NOMO-1 treated with DMSO at 0.1 percent for 48 hours (cell line): ENCODE results near the gene BIRC5.
"Not testable (repeated sequence)": the region's sequence is repeated elsewhere in the genome, so short reads cannot be mapped to it uniquely, and the experiment has no call there.

Experiments used
- DNase-seq: peaks from one replicate; lab custom pipeline; 2025; ENCODE audit not compliant: unreplicated experiment; lab: John Stamatoyannopoulos, UW

Gene BIRC5

DNA sequence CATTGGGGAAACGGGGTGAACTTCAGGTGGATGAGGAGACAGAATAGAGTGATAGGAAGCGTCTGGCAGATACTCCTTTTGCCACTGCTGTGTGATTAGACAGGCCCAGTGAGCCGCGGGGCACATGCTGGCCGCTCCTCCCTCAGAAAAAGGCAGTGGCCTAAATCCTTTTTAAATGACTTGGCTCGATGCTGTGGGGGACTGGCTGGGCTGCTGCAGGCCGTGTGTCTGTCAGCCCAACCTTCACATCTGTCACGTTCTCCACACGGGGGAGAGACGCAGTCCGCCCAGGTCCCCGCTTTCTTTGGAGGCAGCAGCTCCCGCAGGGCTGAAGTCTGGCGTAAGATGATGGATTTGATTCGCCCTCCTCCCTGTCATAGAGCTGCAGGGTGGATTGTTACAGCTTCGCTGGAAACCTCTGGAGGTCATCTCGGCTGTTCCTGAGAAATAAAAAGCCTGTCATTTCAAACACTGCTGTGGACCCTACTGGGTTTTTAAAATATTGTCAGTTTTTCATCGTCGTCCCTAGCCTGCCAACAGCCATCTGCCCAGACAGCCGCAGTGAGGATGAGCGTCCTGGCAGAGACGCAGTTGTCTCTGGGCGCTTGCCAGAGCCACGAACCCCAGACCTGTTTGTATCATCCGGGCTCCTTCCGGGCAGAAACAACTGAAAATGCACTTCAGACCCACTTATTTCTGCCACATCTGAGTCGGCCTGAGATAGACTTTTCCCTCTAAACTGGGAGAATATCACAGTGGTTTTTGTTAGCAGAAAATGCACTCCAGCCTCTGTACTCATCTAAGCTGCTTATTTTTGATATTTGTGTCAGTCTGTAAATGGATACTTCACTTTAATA is 10.4 kb downstream of the BIRC5 start:
- no peak for DNase-seq

DNA sequence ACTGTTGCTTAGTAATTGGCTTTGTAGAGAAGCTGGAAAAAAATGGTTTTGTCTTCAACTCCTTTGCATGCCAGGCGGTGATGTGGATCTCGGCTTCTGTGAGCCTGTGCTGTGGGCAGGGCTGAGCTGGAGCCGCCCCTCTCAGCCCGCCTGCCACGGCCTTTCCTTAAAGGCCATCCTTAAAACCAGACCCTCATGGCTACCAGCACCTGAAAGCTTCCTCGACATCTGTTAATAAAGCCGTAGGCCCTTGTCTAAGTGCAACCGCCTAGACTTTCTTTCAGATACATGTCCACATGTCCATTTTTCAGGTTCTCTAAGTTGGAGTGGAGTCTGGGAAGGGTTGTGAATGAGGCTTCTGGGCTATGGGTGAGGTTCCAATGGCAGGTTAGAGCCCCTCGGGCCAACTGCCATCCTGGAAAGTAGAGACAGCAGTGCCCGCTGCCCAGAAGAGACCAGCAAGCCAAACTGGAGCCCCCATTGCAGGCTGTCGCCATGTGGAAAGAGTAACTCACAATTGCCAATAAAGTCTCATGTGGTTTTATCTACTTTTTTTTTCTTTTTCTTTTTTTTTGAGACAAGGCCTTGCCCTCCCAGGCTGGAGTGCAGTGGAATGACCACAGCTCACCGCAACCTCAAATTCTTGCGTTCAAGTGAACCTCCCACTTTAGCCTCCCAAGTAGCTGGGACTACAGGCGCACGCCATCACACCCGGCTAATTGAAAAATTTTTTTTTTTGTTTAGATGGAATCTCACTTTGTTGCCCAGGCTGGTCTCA is 11.2 kb downstream of the BIRC5 start:
- no peak for DNase-seq

DNA sequence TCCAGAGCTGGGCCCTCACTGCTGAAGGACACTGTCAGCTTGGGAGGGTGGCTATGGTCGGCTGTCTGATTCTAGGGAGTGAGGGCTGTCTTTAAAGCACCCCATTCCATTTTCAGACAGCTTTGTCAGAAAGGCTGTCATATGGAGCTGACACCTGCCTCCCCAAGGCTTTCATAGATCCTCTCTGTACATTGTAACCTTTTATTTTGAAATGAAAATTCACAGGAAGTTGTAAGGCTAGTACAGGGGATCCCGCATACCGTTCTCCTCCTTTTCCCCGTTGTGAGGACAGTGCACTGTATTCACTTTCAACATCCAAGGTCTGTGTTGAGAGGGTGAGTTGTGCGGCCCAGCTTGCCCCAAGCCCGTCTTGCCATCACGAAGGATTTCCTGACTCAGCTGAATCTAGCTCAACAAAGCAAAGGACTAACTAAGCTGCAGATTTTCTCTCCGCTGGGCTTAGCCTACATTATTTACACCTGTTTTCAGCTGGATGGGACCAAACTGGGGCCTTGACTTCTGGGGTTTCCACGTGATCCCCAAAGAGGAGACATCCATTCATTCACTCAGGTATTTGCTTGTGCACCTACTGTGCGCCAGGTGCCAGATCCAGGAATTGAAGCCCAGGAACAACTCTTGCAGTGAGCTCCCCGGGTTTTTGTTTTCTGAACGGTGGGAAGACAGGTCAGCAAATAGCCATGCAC is 12.2 kb downstream of the BIRC5 start:
- DNase-seq = no peak

- no peak for DNase-seq
These were observed 12.9 kb downstream of the BIRC5 start for GRCh38 chr17:78226759-78227454.

DNA sequence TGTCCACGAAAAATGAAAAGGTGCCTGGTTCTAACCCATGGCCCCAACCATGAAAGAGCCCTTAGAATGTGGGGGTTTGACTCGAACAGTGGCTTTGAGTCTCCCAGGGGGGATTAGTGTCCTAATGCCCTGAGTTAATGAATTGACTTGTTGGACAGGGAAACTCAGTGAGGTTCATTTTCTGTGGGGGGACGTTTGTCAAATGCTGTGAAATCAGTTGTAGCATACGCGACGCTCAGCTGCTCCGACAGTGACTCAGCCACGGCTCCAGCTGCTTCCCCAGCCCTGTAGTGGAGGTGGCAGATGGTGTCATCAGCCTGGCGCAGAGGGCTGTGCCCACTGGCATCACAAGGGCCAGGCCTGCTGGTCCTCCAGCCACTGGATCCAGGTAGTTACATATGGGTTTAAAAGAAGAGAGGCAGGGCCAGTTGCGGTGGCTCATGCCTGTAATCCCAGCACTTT is 13.4 kb downstream of the BIRC5 start:
- no peak for DNase-seq

DNA sequence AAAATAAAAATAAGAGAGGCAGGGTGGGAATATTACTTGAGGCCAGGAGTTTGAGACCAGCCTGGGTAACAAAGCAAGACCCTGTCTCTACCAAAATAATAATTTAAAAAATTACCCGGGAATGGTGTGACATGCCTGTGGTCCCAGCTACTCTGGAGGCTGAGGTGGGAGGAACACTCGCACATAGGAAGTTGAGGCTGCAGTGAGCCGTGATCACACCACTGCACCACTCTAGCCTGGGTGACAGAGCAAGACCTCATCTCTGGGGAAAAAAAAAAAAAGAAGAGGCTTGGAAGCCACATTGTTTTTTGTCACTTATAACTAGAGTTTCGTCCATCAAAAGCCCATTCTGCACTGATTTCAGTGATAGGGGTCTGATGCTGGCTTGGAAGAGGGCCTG is 14.1 kb downstream of the BIRC5 start:
- DNase-seq = no peak

- no peak for DNase-seq
These were observed 16.4 kb downstream of the BIRC5 start for GRCh38 chr17:78230252-78230962.

GRCh38 chr17:78230996-78231935 is 17.2 kb downstream of the BIRC5 start, which contains the start of gene TMEM235:
Gene TMEM235, plus strand, starts transcription at chr17:78231631. Its CDS starts 393 bp downstream, at chr17:78232024.
- no peak for DNase-seq

DNA sequence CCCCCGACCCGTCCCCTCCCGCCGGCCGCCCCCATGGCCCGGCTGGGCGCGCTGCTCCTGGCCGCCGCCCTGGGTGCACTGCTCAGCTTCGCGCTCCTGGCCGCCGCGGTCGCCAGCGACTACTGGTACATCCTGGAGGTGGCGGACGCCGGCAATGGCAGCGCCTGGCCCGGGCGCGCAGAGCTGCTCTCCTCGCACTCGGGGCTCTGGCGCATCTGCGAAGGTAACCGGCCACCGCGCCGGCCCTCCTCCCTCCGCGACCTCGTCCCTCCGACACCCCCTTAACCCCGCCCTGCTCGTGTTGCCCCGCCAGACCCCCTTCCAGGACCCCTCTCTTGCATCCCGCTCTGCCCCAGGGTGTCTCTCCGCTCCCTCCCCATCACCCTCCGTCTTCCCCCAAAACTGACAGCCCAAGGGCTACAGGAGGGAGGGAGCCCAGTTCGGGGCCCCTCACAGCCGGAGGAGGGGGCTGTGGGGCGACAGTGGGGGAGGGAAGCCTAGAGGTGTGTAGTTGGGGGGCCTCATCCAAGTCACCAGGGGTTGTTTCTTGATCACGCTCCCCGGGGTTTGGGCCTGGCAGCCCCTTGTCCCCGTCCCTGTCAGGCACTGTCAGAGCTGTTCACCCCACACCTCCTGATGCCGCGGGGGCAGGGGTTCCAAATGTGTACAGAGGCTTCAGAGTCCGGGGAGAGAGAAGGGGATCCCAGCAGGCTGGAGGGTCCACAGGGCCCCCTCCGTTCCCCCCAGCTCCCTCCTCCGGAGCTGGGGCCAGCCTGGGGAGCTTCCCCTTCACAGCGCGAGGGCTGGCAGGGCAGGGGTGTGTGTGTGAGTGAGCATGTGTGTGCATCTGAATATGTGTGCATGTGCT is 18.2 kb downstream of the BIRC5 start:
- DNase-seq = no peak

DNA sequence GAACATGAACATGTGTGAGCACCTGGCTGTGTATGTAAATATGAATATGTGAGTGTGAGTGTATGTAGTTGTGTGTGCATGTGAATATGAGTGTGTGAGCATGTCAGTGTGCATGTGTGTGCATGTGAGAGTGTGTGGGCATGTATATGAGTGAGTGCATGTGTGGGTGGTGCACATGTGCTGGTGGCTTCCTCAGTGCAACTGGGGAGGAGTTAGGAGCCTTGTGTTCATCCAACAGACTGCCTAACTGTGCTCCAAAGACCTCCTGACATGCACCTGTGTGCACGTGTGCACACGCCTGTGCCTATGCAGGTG is 18.8 kb downstream of the BIRC5 start:
- DNase-seq = no peak

DNA sequence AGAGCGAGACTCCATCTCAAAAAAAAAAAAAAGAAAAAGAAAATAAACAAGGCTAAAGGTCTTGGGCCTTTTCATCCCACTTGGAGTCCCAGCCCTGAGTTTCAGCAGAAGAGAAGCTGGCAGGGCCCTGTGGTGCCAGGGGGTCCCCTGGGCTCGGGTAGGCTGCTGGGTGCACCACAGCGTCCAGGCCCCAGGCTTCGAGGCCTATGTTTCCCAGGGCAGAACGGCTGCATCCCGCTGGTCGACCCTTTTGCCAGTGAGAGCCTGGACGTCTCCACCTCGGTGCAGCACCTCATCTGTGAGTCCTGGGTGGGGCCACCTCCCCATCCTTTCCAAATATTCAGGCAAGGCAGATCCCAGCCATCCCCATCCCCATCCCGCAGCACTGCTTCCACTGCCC is 19.6 kb downstream of the BIRC5 start:
- no peak for DNase-seq

DNA sequence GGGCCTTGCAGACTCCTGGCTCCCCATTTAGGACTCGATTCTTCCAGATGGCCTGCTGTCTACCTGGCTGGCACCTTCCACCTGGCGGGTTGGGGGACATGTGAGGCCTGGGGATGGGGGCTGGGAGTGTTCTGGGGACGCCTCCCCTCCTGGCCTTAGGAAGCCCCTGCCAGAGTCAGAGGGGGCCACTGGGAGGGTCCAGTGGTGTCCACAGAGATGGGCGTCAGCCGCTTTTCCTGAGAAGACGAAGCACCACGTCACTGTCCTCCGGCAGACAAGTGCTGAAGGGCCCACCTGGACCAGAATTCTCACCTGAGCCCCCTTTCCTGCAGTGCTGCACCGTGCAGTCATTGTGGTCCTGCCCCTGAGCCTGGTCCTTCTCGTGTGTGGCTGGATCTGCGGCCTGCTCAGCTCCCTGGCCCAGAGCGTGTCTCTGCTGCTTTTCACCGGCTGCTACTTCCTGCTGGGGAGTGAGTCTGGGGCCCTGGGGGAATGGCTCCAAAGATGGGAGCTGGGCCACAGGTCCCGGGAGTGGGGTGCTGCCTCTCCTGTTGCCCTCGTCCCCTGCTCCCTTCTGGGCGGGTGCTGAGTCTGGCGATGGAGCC is 20.3 kb downstream of the BIRC5 start:
- DNase-seq = no peak

DNA sequence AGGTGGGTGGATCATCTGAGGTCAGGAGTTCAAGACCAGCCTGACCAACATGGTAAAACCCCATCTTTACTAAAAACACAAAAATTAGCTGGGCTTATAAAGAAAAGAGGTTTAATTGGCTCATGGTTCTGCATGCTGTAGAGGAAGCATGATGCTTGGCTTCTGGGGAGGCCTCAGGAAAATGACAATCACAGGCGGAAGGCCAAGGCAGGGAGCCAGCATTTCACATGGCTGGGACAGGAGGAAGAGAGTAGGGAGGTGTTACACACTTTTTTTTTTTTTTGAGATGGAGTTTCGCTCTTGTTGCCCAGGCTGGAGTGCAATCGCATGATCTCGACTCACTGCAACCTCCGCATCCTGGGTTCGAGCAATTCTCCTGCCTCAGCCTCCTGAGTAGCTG is 21.0 kb downstream of the BIRC5 start:
- DNase-seq = not testable (repeated sequence)

DNA sequence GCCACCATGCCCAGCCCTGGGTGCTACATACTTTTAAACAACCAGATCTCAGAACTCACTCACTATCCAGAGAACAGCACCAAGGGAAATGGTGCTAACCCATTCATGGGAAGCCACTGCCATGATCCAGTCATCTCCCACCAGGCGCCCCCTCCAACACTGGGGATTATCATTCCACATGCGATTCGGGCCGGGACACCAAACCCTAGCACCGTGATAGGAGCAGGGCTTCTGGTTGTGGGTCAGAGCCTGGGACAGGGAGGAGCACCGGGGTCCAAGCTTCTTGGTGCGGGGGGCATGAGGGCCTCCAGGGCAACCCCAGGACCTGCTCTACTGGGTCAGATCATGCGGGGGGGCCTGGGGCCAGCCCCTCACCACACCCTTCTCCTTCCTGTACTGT is 21.8 kb downstream of the BIRC5 start:
- no peak for DNase-seq

DNA sequence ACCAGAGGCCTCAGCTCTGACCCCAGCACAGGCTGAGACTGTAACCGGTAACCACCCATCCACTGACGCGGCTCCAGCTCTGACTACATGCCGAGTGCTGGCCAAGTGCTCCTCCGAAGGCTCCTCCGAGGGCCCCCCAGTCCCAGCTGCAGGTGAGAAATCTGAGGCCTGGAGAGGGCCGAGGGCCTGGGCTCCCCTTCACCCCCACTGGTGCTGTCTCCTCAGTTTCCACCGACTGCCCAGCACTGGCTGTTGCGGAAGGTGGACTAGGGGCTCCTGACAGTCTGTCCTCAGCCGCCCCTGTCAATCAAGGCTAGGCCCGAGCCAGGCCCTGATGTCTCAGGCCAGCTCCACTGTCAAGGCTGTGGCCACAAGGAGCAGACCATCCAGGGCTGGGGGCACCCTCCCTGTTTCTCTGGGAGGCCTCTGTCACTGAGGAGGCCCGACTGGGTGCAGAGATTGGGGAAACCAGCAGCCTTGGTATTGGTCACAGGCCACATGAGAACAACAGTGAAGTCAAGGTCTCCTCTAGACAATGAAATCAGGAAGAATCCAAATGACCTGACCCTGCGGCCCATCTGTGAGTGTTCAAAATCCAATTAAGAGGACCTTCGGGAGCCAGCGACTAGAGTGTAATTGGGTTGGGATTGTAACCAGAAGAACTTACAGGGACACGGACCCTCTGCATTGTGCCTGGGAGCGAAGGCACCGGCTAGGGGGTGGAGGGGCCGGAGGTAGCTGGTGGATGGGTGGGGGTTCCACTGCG is 22.5 kb downstream of the BIRC5 start:
- no peak for DNase-seq

DNA sequence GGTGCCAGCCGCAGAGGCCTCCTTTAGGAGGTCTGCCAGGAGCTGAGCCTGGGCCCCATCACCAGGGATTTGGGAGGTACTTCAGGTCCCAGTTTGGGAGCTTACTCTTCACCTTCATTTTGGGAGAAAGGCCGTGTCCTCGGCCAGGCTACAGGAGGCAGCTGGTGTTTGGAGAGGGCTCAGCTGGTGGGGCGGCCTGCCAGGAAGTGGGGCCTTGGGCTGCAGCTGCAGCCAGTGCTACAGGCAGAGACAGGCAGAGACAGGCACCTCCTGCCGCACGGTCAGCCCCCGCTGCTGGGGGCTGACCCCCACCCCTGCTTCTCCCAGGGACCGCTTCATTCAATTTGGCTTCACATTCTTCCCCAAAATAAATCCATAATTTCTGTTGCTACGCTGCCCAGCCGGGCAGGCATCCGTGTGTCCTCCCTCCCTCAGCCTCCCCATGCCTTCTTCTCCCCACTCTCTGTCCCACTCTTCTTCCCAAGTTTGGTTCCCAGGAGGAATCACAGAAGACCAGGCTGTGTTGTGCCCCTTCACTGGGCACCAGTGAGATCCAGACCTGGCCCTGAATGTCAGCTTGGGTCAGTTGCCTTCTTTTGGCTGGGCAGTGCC is 23.5 kb downstream of the BIRC5 start:
- no peak for DNase-seq
